Vagina (tissue), 2 donors: Measurements from ENCODE around the gene ARHGEF38.

ENCODE experiments used
- POLR2A ChIP-seq, 2 donors: fragments of 450-650 bp; IDR thresholded peaks; one replicate each; pipeline ENCODE4 v1.6.1; 2017; ENCODE audit warnings: antibody characterized with exemption in 2 of 2, mild to moderate bottlenecking in 2 of 2, moderate library complexity in 2 of 2
- POLR2AphosphoS5 ChIP-seq, 2 donors: sonication (generic); formaldehyde crosslinking; IDR thresholded peaks; one replicate each; pipeline ENCODE4 v1.9.0; 2017; ENCODE audit warnings: antibody characterized with exemption in 2 of 2, mild to moderate bottlenecking in 2 of 2, low read depth in 1 of 2; ENCODE audit not compliant: insufficient read depth in 1 of 2
- TF ChIP-seq, protein P1 (sequence below), 3 experiments: fragments of 450-650 bp in 2 of 3; fragments of 200-600 bp in 1 of 3; sonication (generic) in 1 of 3; IDR thresholded peaks; one replicate each; pipeline ENCODE4 v1.5.1; 2017 to 2019; ENCODE audit warnings: antibody characterized with exemption in 3 of 3, mild to moderate bottlenecking in 2 of 3, moderate library complexity in 2 of 3

GRCh38 chr4:105569057-105569865, 16.8 kb downstream of the ARHGEF38 start:
- TF ChIP-seq, protein P1, sequence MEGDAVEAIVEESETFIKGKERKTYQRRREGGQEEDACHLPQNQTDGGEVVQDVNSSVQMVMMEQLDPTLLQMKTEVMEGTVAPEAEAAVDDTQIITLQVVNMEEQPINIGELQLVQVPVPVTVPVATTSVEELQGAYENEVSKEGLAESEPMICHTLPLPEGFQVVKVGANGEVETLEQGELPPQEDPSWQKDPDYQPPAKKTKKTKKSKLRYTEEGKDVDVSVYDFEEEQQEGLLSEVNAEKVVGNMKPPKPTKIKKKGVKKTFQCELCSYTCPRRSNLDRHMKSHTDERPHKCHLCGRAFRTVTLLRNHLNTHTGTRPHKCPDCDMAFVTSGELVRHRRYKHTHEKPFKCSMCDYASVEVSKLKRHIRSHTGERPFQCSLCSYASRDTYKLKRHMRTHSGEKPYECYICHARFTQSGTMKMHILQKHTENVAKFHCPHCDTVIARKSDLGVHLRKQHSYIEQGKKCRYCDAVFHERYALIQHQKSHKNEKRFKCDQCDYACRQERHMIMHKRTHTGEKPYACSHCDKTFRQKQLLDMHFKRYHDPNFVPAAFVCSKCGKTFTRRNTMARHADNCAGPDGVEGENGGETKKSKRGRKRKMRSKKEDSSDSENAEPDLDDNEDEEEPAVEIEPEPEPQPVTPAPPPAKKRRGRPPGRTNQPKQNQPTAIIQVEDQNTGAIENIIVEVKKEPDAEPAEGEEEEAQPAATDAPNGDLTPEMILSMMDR (IDR thresholded peaks at IDR 0.05) = no peak
- TF ChIP-seq POLR2AphosphoS5 (IDR thresholded peaks at IDR 0.05; ENCODE audit: insufficient read depth in 1 of 2, low read depth in 1 of 2) (no peak), POLR2A (IDR thresholded peaks at IDR 0.05) (no peak)
